Body of pancreas (tissue), 4 donors: ENCODE data around the gene ALLC. TPM values are rescaled to one million over a fixed set of nuclear protein-coding genes. Genes with fewer than 3 reads are reported as not detected.

ENCODE experiments used
- ATAC-seq: fragments of 150-250 bp; one replicate; pipeline ENCODE4 v1.9.1; 2016
- DNase-seq, 4 donors: peaks; one replicate each; pipeline ENCODE4 v3.0.0-alpha.2; 2019
- H3K27ac ChIP-seq, 4 donors: fragments of 200-600 bp; sonication (generic); 1 replicate in 3 of 4; 2 replicates in 1 of 4; pipeline versions ENCODE4 v1.5.1 to v1.6.1; 2016 to 2019; ENCODE audit warnings: mild to moderate bottlenecking in 1 of 4, mixed read lengths in 1 of 4, moderate library complexity in 1 of 4
- H3K27me3 ChIP-seq, 2 donors: fragments of 200-600 bp; sonication (generic); one replicate each; pipeline ENCODE4 v1.6.0; 2016; ENCODE audit warnings: mild to moderate bottlenecking in 1 of 2
- H3K36me3 ChIP-seq, 2 donors: fragments of 200-600 bp; sonication (generic); replicated peaks in 1 of 2; 2 replicates each; pipeline ENCODE4 v1.5.1; 2016; ENCODE audit warnings: low read depth in 2 of 2; ENCODE audit not compliant: insufficient read depth in 1 of 2
- H3K4me1 ChIP-seq: fragments of 200-600 bp; sonication (generic); one replicate; pipeline ENCODE4 v1.6.0; 2016
- H3K4me3 ChIP-seq, 2 donors: fragments of 200-600 bp; sonication (generic); 1 replicate in 1 of 2; 2 replicates in 1 of 2; pipeline ENCODE4 v1.5.1; 2016 to 2019
- H3K9me3 ChIP-seq, 3 donors: fragments of 200-600 bp; sonication (generic); 1 replicate in 2 of 3; 2 replicates in 1 of 3; pipeline ENCODE4 v1.5.1; 2016
- CTCF ChIP-seq, 7 experiments: fragments of 450-650 bp in 4 of 7; fragments of 200-600 bp in 3 of 7; sonication (generic) in 3 of 7; IDR thresholded peaks; one replicate each; pipeline ENCODE4 v1.5.1; 2016 to 2019; ENCODE audit warnings: antibody characterized with exemption in 7 of 7
- POLR2A ChIP-seq, 3 donors: fragments of 450-650 bp; IDR thresholded peaks; one replicate each; pipeline ENCODE4 v1.6.1; 2016; ENCODE audit warnings: antibody characterized with exemption in 3 of 3, mild to moderate bottlenecking in 2 of 3
- WGBS, 2 donors: methylation state at CpG; one replicate each; pipeline ENCODE4 v1.1.5; 2017; 5-methylcytosine and 5-hydroxymethylcytosine counted together
- intact Hi-C: fragments of 100-400 bp; cut with DNase I; formaldehyde crosslinking; loops from one replicate; pipeline ENCODE4 v1.15.1; 2023
- total RNA-seq, 2 donors: library from RNA; depleted of rRNA; stranded (reverse); fragments of >200 nt; gene quantifications; one replicate each; pipeline ENCODE4 v1.1.0, GENCODE V29; 2016

The ALLC gene
- total RNA-seq, 2 donors from 2014 or later: not detected

GRCh38 chr2:3644246-3644525 lies 13.8 kb upstream of the ALLC start:
- Histone ChIP-seq H3K36me3 (no peaks in the 10 kb centered on the region), H3K9me3 (no peaks in the 10 kb centered on the region), H3K27ac (no peak overlapping the region), H3K27me3 (no peaks in the 10 kb centered on the region), H3K4me1 (no peaks in the 10 kb centered on the region), H3K4me3 (no peak overlapping the region)
- DNase-seq: no peak
- no peak for ATAC-seq
- intact Hi-C loops: no loop called here
- TF ChIP-seq CTCF (IDR thresholded peaks at IDR 0.05) (no peak), POLR2A (IDR thresholded peaks at IDR 0.05) (no peak)

- DNase-seq (no peak), ATAC-seq (no peak)
- Histone ChIP-seq H3K9me3 (no peaks in the 10 kb centered on the region), H3K27me3 (no peaks in the 10 kb centered on the region), H3K4me3 (no peak overlapping the region), H3K27ac (no peak overlapping the region), H3K36me3 (no peaks in the 10 kb centered on the region), H3K4me1 (no peaks in the 10 kb centered on the region)
- 69 to 77% methylated on average over 7 to 15 of the region's 15 CpGs for WGBS, 2 donors
- intact Hi-C loops: no loop called here
- TF ChIP-seq CTCF (IDR thresholded peaks at IDR 0.05) (no peak), POLR2A (IDR thresholded peaks at IDR 0.05) (no peak)
Measured at GRCh38 chr2:3644891-3645605, 13.0 kb upstream of the ALLC start.

- intact Hi-C loops: no loop called here
- DNase-seq: no peak
Measured at GRCh38 chr2:3645745-3646389, 12.1 kb upstream of the ALLC start.

GRCh38 chr2:3646446-3646845 lies 11.6 kb upstream of the ALLC start:
- DNase-seq: no peak
- no peaks in the 10 kb centered on the region for H3K9me3 ChIP-seq
- intact Hi-C loops: no loop called here
- H3K27me3 ChIP-seq: no peaks in the 10 kb centered on the region
- 80 to 82% methylated on average over 8 of the region's 8 CpGs for WGBS, 2 donors
- ATAC-seq: no peak
- H3K4me1 ChIP-seq: peaks cover 5% of the 10 kb centered on the region
- H3K36me3 ChIP-seq: no peaks in the 10 kb centered on the region
- TF ChIP-seq POLR2A (IDR thresholded peaks at IDR 0.05) (no peak), CTCF (IDR thresholded peaks at IDR 0.05) (no peak)
- H3K4me3 ChIP-seq: no peak overlapping the region
- no peak overlapping the region for H3K27ac ChIP-seq

More at GRCh38 chr2:3645745-3646389, 12.1 kb upstream of the ALLC start:
- ATAC-seq: no peak
- H3K9me3 ChIP-seq: no peaks in the 10 kb centered on the region
- no peak for TF ChIP-seq POLR2A (IDR thresholded peaks at IDR 0.05)
- no peak for TF ChIP-seq CTCF (IDR thresholded peaks at IDR 0.05)
- no peaks in the 10 kb centered on the region for H3K27me3 ChIP-seq
- H3K36me3 ChIP-seq: no peaks in the 10 kb centered on the region
- 57 to 60% methylated on average over 8 to 10 of the region's 10 CpGs for WGBS, 2 donors
- peaks cover 3% of the 10 kb centered on the region for H3K4me1 ChIP-seq
- no peak overlapping the region for H3K27ac ChIP-seq
- no peak overlapping the region for H3K4me3 ChIP-seq

- Histone ChIP-seq H3K9me3 (no peaks in the 10 kb centered on the region), H3K27me3 (no peaks in the 10 kb centered on the region), H3K27ac (no peak overlapping the region), H3K4me1 (peaks cover 13% of the 10 kb centered on the region), H3K36me3 (no peaks in the 10 kb centered on the region), H3K4me3 (no peak overlapping the region)
- DNase-seq (no peak), ATAC-seq (no peak)
- TF ChIP-seq POLR2A (IDR thresholded peaks at IDR 0.05): no peak
- no peak for TF ChIP-seq CTCF (IDR thresholded peaks at IDR 0.05)
- 55 to 68% methylated on average over 13 of the region's 13 CpGs for WGBS, 2 donors
- intact Hi-C loops: no loop called here
Measured at GRCh38 chr2:3647246-3647645, 10.8 kb upstream of the ALLC start.
